Stimulated activated CD4-positive, alpha-beta T cell treated with anti-CD3 and anti-CD28 coated beads, Interleukin-4, amount 100 ng/mL, for 4 hours (primary cell): ENCODE results near the gene TBX1.

Experiments used
- DNase-seq, 2 experiments: peaks; one replicate each; pipeline ENCODE4 v3.0.0-alpha.2; 2020

The TBX1 gene

GRCh38 chr22:19753996-19754700, 6.4 kb upstream of the TBX1 start:
- no peak for DNase-seq

GRCh38 chr22:19754701-19755144, 5.9 kb upstream of the TBX1 start:
- no peak for DNase-seq

- no peak for DNase-seq
Observed at GRCh38 chr22:19755145-19755710, 5.3 kb upstream of the TBX1 start.

- DNase-seq: no peak
Observed at GRCh38 chr22:19755722-19756287, 4.8 kb upstream of the TBX1 start.

- DNase-seq: peak; percentile 59 to 66
Observed at GRCh38 chr22:19756288-19757128, 4.1 kb upstream of the TBX1 start.

- no peak for DNase-seq
Observed at GRCh38 chr22:19757140-19757984, 3.2 kb upstream of the TBX1 start.

GRCh38 chr22:19757985-19758895, 2.3 kb upstream of the TBX1 start:
- DNase-seq: no peak

GRCh38 chr22:19758896-19759426, 1.6 kb upstream of the TBX1 start:
- no peak for DNase-seq

GRCh38 chr22:19759427-19760057, 1.0 kb upstream of the TBX1 start:
- DNase-seq: no peak

GRCh38 chr22:19760951-19761724, 560 bp downstream of the TBX1 start:
- DNase-seq: no peak

GRCh38 chr22:19761725-19762567, 1.4 kb downstream of the TBX1 start:
- no peak for DNase-seq

GRCh38 chr22:19762568-19763457, 2.2 kb downstream of the TBX1 start:
- DNase-seq: no peak

GRCh38 chr22:19763458-19764298, 3.1 kb downstream of the TBX1 start:
- no peak for DNase-seq

- DNase-seq: no peak
Observed at GRCh38 chr22:19764299-19764593, 3.7 kb downstream of the TBX1 start.

- no peak for DNase-seq
Observed at GRCh38 chr22:19764636-19765476, 4.3 kb downstream of the TBX1 start.
